GM19455 (cell line): ENCODE results near the gene MANSC1.
"Not testable (repeated sequence)": the region's sequence is repeated elsewhere in the genome, so short reads cannot be mapped to it uniquely, and the experiment has no call there.

Experiments
- ATAC-seq: cut with Tn5 transposase; IDR thresholded peaks from one replicate; pipeline ENCODE4 v1.9.1; 2021; ENCODE audit not compliant: unreplicated experiment

Gene MANSC1

GRCh38 chr12:12365931-12366431 is 15.9 kb upstream of the MANSC1 start:
- ATAC-seq, result no peak

DNA sequence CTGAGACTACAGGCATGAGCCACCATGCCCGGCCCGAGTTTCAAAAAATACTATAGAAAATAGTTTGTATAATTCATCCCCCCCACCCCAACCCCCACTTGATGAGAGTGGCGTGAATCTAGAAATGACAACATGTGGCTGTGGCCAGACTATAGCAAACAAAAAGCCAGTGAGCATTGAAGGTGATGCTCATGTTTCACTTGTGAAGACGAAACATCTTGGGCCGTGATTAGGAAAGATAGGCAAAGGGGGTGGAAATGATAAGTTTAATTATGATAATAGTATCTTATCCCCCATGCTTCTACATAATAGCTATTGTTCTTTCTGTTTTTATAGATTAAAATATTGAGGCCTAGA is 15.4 kb upstream of the MANSC1 start:
- no peak for ATAC-seq

- no peak for ATAC-seq
These were observed 14.9 kb upstream of the MANSC1 start for GRCh38 chr12:12364787-12365445.

- no peak for ATAC-seq
These were observed 8.5 kb upstream of the MANSC1 start for GRCh38 chr12:12358528-12358927.

- no peak for ATAC-seq
These were observed 7.8 kb upstream of the MANSC1 start for GRCh38 chr12:12357719-12358461.

- peak; percentile 81 for ATAC-seq
These were observed 7.1 kb upstream of the MANSC1 start, which contains the start of gene BORCS5 for GRCh38 chr12:12356896-12357718. Gene BORCS5, plus strand, starts transcription at chr12:12357078. Its CDS starts 374 bp downstream, at chr12:12357452.

GRCh38 chr12:12356467-12356895 is 6.4 kb upstream of the MANSC1 start:
- no peak for ATAC-seq

DNA sequence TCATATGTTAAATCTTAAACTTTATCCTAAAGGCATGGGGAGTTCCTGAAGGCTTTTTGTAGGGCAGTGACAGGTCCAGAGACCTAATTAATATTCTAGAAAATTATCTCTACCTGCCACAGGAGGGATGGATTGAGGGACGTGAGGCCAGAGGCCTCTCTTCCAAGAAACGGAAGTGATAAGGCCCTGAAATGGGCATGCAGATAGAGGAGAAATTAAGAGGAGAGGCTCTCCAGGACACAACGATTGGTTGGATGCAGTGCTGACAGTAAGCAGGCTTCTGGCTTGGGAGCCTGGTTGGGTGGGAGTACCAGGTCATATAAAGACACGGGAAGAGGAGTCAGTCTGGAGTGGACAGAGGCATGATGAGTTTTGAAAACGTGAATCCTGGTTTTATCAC is 3.8 kb upstream of the MANSC1 start:
- ATAC-seq, result no peak

DNA sequence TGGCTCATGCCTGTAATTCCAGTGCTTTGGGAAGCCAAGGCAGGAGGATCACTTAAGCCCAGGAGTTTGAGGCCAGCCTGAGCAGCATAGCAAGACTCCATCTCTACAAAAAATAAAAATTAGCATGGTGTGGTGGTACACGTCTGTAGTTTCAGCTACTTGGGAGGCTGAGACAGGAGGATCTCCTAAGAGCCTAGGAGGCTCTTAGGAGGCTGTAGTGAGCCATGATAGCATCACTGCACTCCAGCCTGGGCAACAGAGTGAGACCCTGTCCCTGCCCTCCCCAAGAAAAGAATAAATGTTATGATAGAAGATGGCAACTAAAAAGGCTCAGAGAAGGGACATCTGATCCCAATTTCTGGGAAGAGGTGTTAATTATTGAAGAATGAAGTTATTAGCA is 3.2 kb upstream of the MANSC1 start:
- no peak for ATAC-seq

DNA sequence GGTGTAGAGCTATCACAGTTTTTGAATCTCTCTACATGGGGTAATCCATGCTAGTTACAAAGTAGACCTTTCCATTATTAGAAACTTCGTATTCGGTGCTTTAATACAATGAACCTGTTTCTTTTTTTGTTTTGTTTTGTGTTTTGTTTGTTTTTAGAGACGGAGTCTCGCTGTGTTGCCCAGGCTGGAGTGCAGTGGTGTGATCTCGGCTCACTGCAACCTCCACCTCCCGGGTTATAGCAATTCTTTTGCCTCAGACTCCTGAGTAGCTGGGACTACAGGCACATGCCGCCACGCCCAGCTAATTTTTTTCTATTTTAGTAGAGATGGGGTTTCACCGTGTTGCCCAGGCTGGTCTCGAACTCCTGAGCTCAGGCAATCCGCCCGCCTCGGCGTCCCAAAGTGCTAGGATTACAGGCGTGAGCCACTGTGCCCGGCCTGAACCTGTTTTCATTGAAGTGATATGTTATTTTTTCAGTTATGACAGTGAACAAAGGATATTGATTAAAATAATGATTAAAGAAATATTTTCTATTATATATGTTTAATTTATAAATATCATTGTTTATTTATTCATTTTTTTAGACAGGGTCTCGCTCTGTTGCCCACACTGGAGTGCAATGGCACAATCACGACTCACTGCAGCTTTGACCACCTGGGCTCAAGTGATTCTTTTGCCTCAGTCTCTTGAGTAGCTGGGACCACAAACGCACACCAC is 1.6 kb upstream of the MANSC1 start:
- ATAC-seq, result not testable (repeated sequence)

GRCh38 chr12:12350868-12351463 is 924 bp upstream of the MANSC1 start:
- no peak for ATAC-seq

DNA sequence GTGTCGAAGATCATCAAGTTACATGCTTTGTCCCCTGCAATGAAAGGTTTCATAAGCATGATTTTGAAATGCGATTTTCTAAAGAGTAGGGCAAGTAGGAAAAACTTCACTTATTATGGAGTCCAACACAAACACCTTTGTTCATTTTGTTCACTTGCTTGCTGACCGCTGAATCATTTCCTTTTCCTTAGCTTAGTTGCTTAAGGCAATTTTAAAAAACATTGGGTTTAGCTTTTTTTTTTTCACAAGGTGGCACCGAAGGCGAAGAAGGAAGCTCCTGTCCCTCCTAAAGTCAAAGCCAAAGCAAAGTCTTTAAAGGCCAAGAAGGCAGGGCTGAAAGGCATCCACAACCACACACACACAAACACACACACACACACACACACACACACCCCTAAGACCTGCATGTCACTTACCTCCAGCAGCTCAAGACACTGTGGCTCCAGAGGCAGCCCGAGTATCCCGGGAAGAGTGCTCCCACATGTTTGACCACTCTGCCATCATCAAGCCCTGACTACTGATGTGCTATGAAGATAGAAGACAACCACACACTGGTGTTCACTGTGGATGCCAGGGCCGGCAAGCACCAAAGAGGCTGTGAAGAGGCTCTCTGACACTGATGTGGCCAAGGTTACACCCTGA is 11.4 kb downstream of the MANSC1 start:
- no peak for ATAC-seq

DNA sequence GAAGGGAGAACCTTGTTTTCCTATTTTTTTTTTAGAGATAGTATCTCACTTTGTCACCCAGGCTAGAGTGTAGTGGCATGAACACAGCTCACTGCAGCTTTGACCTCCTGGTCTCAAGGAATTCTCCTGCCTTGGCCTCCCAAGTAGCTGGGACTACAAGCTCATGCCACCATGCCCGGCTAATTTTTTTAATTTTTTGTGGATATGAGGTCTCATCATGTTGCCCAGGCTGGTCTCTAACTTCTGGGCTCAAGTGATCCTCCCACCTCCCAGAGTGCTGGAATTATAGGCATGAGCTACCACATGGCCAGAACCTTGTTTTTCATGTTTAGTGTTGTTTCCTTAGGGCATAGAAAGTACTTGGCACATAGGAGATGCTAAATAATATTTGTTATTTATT is 13.5 kb downstream of the MANSC1 start:
- no peak for ATAC-seq

GRCh38 chr12:12336049-12336411 is 14.0 kb downstream of the MANSC1 start:
- peak; percentile 69 for ATAC-seq

GRCh38 chr12:12334367-12335040 is 15.5 kb downstream of the MANSC1 start:
- no peak for ATAC-seq

DNA sequence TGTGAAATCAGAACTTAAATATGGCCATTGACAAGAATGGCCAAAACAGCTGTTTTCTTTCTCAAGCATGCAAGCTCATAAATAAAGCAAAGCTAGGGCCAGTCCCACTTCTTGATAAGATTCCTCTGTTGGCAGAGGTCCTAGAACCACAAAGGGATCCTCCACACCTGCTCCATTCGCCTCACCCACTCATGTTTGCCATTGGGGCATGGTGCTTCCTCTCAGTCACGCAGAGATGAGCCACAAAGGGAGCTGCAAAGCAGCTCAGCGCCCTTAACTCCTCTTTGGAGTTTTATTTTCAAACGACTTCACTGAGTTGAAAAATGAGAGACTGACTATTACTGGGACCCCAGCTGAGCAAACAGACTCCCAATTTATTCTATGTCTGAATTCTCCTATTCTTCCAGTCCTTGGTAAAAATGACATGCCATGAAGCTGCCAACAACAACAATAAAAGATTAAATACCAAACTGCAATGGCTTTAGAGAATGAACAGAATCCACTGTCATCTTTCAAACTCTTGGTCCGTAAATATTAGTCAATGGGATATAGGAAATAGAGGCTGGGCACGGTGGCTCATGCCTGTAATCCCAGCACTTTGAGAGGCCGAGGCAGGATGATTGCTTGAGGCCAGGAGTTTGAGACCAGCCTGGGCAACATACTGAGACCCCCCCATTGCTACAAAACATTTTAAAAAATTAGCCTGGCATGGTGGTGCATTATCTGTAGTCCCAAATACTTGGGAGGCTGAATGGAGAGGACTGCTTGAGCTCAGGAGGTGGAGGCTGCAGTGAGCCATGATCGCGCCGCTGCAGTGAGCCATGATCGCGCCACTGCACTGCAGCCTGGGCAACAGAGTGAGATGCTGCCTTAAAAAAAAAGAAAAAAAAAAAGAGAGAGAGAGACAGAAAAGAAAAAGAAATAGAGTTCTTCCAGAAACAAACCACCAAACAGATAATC is 16.4 kb downstream of the MANSC1 start:
- no peak for ATAC-seq

GRCh38 chr12:12331896-12332295 is 18.1 kb downstream of the MANSC1 start:
- no peak for ATAC-seq

GRCh38 chr12:12331244-12331771 is 18.7 kb downstream of the MANSC1 start:
- no peak for ATAC-seq
